HG02943 (cell line): ENCODE results near the gene NCOA5.

Source experiments
- ATAC-seq: cut with Tn5 transposase; IDR thresholded peaks from one replicate; pipeline ENCODE4 v1.9.1; 2021; ENCODE audit warnings: mild to moderate bottlenecking, low read depth, moderate library complexity; ENCODE audit not compliant: unreplicated experiment

Gene NCOA5

DNA sequence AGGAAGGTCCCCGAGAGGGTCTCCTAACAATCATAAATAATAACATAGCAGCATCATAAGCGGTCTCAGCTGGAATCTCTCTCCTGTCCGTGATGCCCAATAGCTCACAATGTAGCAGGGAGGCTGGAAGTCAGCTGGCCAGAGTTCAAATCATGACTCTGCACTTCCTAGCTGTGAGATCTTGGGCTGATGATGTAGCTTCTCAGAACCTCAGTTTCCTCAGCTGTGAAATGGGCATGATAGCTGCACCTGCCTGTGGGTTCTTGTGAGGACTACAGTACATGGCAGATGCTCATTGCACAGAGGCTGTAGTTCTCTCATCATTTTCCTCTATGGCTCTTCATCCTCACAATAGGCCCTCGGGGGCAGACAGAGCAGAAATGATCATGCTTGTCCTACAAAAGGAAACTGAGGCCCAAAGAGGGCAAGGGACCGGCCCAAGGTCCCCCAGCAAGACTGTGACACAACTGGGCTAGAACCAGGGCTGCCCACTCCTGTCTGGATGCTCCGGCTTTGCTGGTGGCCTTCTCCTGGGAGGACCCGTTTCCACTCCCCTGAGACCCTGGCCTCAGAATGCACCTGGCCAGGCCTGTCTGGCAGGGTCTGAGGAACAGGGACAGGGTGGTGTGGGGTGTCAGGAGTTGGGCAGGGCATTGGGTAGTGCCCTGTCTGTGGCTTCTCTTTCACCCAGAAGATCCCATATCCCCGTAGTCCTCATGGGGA lies 43.0 kb downstream of the NCOA5 start:
- no peak for ATAC-seq

- no peak for ATAC-seq
Observed at GRCh38 chr20:46044896-46045295, 44.9 kb downstream of the NCOA5 start.

- no peak for ATAC-seq
Observed at GRCh38 chr20:46043556-46043955, 46.2 kb downstream of the NCOA5 start.

GRCh38 chr20:46040902-46041535 lies 48.7 kb downstream of the NCOA5 start:
- no peak for ATAC-seq

GRCh38 chr20:46037036-46037435 lies 52.7 kb downstream of the NCOA5 start:
- ATAC-seq: no peak

DNA sequence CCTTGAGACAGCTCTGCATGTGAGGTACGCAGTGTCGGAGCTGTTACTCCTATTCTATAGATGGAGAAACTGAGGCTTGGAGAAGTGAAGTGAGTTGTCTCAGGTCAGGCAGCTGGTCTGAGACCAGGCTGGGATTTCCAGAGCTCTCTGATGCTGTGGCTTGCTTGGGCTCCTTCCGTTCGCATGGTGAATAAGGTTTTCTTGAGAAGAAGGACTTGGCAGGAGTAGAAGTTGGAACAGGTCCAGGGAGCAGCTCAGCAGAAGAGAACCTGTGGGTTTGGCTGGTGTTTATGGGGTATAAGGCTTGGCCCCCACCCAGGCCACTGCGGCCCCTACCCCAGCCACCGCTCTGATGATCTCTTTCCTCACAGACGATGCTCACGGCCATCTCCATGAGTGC lies 53.4 kb downstream of the NCOA5 start:
- ATAC-seq: no peak

- no peak for ATAC-seq
Observed at GRCh38 chr20:46035713-46036112, 54.0 kb downstream of the NCOA5 start.

DNA sequence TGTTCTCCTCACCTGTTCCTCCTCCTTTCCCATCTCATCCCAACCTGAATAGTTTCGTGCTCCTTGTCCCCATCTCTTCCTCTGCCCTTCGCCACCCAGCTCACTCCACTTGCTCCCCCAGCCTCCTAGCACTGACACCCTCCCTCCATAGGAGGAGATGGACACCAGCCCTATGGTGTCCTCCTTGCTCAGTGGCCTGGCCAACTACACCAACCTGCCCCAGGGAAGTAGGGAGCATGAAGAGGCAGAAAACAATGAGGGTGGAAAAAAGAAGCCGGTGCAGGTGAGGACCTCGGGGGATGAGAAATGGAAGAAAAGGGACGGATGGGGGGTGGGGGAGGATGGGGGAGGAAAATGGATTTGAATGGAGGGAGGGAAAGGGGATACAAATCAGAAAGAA lies 54.5 kb downstream of the NCOA5 start:
- ATAC-seq: no peak

DNA sequence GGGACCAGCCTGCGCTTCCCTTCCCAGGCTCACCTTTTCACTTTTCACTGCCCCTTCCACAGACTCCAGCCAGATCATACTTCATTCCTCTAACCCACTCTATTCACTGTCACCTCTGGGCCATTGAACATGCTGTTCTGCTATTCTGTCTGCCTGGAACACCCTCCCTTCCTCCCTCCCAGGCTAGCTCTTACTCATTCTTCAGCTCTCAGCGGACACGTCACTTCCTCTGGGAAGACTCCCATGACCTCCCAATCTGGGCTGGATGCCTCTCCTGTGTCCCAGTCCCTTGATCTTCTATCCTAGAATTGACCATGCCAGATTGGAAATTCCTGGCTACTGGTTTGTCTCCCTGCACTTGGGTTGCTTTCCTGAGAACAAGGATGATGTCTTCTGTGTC lies 55.7 kb downstream of the NCOA5 start:
- ATAC-seq: no peak

GRCh38 chr20:46031701-46032254 lies 58.0 kb downstream of the NCOA5 start:
- ATAC-seq: no peak

DNA sequence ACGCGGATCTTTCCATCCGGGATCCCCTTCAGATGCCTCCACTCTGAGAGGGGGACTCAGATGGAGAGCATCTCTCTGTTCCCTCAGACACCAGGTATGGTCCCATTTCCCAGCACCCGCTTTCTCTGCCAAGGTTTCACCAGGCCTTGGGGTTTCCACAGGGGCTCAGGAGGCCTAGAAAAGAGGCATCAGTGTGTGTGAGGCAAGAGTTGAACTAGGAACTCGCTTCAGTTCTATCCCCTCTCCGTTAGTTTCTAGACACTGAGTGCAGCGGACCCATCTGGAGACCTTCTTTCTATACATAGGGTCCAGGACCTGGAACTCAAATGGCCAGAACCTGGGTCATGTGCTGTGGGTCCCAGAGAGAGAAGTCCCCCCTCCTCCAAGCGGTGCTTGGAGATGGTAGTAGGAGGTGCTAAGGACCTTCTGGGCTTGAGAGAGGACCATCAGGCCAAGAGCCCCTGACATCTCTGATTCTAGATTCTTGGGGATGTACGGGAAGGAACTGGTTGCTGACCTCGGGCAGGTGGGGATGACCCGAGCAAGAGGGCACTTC lies 58.7 kb downstream of the NCOA5 start:
- no peak for ATAC-seq

DNA sequence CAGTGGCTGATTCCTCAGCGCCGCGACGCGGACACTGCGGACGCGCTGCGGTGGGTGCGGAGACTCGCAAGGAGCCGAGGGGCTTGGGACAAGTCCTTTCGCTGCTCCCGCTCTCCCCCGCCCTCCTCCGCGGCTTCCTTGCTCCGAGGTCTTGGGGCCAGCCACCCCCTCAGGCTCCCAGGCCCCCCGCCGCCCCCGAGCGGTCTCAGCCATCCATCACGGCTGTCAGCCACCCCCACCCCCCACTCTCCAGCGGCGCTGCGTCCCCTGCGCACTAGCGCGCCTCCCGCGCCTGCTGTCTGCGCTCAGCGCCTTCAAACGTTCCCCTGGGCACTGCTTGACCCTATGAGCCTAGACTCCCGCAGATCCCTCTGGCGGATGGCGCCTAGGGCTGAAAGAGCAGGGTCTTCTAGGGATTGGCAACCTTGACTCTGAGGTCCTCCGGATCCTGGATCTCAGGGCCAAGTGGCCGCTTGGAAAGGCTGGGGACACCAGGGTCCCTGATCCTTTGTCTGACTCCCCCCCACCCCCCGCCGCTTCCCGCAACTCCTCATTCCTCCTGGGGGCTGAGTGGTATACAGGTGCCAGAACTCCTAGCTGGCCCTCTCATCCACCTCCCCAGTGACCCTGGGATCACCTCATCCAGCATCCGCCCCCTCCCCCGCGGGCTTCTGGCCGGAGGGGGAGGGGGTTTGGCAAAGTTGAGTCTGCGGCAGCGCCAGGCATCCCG lies 59.3 kb downstream of the NCOA5 start:
- no peak for ATAC-seq

GRCh38 chr20:46028772-46029371 lies 60.9 kb downstream of the NCOA5 start, which contains the start of gene SLC12A5:
TSS of gene SLC12A5 (plus strand) at chr20:46029215. CDS start at chr20:46029345, 130 bp downstream.
- ATAC-seq: no peak

DNA sequence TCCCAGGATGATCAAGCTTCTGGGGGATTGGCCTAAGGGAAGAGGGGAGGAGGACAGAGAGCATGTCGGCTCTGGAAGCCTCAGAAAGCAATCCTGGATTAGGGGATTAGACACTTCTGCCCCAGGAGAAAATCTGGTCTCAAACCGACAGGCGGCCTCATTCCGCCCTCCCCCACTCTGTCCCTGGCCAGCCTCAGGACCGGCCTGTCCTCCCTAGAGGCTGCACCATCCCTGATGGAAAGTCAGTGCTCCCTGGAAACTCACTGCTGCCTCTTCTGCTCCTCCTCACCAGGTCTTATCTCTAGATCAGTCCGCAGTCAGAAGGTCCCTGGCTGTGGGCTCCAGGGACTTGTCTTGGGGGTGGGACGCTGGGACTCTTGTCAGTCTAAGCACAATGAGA lies 61.7 kb downstream of the NCOA5 start:
- no peak for ATAC-seq

DNA sequence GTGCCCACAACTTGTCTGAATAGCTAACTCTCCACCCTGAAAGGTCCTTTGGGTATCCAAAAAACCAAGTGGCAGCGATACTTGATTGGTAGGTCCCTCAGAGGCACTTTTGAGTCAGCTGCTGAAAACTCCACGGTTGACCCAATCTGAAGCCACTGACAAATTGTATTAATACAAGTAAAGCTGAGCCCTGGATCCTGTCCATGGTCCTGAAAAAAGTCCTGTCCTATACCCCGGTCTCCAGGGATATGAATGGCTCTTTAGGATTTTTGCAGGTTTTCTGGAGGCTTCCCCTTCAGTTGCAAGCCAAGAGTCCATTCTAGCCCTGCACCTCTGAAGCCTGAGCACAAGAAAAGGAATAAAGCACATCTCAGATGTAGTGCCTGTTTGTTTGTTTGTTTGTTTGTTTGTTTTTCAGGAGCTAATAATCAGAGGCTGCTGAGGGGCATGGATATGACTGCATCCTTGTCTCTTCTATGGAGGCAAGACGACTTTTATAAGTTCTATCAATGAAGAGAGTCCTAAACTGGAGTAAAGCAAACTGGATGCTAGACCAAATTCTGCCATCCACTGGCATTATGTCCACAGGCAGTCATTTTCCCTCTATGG lies 62.4 kb downstream of the NCOA5 start:
- ATAC-seq: no peak

DNA sequence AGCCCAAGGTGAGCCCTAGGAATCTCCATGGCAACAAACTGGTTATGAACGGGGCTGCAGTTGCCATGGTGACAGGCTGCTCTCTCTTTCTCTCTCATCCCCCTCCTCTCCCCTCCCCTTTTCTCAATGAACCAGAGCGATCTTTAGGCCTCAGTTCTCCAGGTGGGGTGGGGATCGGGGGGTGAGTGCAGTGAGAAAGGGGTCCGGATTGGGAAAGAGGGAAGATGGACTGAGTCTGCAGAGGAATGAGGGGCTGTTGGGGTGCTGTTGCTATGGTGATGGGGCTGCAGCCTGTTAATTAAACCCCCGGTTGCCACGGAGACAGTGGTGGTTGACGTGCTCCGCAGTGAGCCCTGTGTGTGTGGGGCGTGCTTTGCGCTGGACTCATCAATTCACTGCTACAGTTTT lies 64.4 kb downstream of the NCOA5 start:
- no peak for ATAC-seq

DNA sequence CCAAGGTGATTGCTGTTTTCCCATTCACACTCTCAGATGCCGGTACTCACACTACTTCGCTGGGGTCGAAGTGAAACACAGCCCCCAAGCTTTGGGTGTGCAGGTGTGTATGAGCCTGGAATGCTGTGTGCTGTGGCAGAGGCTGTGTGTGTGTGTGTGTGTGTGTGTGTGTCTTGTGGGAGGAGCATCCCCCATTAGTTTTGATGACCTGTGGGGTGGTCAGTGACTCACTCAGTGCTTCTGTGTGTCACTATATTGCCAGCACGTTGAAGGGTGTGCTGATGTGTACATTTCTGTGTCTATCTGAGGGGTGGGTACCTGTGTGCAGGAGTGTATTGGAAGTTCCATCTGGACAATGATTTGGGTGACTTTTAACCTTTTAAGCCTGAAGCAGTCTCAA lies 65.8 kb downstream of the NCOA5 start:
- no peak for ATAC-seq

DNA sequence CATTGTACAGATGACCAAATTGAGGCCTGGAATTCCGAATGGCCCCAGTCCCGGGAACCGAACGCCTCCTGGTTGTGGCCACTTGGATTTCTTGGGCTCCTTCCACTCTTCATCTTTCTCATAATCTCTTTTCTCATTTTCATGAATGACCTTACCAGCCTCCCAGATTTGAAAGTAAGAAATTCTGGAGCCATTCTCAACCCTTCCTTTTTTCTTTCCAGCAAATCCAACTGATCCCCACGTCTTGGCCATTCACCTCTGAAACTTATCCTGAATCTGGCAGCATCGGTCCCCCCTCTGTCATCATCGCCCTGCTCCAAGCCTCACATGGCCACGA lies 66.6 kb downstream of the NCOA5 start:
- ATAC-seq: no peak

DNA sequence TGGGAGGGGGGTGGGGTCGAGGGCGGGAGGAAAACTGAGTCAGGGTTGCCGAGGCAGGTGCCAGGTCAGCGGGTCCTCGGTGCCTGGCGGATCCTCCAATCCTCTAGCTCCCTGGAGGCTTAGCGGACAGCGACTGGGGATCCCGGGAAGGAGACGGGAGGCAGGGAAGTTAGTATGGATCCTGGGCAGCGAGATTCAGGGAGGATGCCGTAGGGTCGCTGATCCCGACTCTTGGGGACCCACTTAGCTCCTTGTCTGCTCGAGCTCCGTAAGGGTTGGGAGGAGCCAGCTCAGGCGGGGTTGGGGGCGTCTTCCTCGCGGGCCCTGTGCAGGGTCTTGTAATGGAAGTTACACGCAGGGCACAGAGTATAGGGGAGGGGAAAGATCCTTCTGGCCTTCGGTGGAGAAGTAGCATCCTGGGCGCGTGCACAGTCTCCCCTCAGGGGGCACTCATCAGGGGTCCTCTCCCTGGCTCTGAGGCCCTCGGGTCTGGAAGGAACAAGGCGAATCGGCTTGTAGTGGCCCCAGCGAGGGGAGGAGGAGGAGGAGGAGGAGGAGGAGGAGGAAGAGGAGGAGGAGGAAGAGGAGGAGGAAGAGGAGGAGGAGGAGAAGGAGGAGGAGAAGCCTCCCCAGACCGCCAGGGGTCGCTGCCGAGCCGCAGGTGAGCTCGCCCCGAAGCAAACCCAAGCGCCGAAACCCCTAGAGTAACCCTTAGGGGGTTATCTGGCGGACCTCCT lies 67.2 kb downstream of the NCOA5 start:
- ATAC-seq: no peak
